ENCODE results near the gene NAE1.

DNA sequence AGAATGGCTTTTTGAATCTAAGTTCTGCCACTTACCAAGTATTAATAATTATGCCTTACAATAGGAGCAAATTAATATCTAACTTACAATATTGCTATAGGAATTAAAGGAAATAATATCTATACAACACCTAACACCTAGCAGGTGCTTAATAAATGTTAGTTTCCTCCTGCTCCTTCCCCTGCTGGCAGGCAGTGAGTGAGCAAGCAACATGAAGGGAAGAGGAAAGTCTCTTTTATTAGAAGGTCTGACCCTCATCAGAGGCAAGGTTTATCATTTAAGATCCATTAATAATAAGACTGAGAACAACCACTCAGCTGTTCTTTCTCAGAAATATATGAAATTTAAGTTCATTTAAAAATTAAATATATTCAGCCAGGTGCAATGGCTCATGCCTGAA lies 72.7 kb downstream of the NAE1 start:
- TF ChIP-seq CTCF (conservative IDR thresholded peaks at IDR 0.05; ENCODE audit: low read length) (0 out of 2 replicates have a peak, but pooled peaks have one; percentile 22), EZH2phosphoT487 (IDR thresholded peaks at IDR 0.05; ENCODE audit: borderline replicate concordance, low read depth, low read length) (no peak)
